Measurements from ENCODE around the gene CCDC106. TPM values are rescaled to one million over a fixed set of nuclear protein-coding genes. Genes with fewer than 3 reads are reported as not detected.
A peak's percentile ranks its signal among the peaks of the same experiment; 100 is the strongest.

The CCDC106 gene
- total RNA-seq (2014; rRNA removed; shearing (Covaris generic)): 8.3 and 10.1 TPM in 2 replicates
- 32.1 and 32.4 TPM in 2 replicates for polyA plus RNA-seq (2015; cell fraction: cytosol; rRNA removed)
- 25.7 and 27.5 TPM in 2 replicates for polyA plus RNA-seq (2015; cell fraction: nucleus; rRNA removed)

DNA sequence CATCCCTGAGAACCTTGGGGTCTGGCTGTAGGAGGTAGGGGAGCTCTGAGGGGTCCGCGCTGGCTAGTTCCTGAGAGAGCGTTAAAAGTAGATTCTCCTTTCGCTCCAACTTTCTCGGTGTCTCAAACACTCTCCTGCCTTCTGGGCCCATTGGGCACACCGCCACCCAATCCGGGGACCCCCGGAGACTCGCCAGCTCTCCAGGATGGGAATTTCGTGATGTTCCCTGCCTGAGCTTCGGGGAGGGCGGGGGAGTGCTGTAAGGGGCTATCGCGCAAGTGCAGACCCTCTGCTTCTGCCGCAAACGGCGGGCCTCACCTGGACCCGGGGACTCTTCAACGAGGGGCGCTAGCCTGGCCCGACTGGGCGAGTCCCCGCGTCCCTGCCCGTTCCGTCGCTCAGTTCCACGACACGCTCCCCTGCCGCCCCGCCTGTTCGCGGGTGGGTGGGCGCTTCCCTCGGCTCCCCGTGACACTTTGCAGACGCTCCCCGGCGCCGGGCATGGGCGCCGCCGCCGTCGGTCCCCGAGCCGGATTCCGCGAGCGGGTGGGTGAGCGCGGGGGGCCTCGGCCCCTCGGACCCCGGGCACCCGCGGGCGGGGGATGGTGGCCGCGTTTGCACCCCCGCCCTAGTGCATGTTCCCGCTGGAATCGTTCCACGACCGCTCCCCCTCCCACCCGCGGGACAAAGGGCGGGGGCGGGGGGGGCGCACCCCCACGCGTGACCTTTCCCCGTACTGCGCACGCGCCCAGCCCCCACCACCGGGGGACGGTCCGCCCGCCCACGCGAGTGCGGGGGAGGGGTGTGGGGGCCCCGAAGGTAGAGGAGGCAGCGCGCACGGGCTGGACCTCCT, at the start of gene CCDC106:
TSS of gene CCDC106 (plus strand) at position 481 of the 853 bp plus-strand sequence. CDS start 835 bp downstream, outside the sequence.
- in situ Hi-C loops (cut with HindIII; ENCODE audit: low pct_unique_long_range_greater_than_20kb, low sequenced_read_pairs): no loop called here
- DNase-seq (ENCODE audit: low read depth, low spot score): peak; percentile 68

DNA sequence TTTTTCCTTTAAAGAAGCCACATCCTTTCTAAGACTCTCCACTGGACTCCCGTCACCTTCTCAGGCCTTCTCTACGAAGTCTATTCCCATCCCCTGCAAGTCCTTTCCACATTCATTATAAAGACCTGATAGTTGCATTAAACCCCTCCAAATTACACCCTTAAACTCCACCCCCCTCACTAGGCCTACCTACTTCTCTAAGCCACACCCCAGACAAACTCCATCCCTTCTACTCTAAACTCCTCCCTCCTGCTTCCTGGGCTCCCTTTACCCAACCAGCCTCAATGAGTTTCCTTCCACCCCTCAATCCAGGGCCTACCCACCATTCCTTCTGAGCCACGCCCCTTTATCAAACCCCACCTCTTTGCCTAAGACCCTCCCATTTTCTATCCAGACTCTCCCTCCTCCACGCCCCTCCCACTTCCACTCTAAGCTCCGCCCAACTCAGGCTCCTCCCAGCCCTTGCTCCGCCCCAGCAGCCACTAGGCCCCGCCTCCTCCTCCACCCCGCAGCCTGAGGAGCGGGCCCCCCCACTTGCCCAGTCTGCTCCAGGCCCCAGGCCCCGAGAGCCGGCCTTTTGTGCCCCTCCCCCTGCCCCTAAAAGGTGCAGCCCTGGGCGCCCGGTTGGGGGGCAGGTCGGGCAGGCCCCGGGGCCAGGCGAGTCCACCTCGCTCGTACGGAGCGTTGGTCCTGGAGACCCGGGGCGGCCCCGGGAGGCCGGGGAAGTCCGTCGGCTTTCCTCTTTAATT, 49.1 kb upstream of the CCDC106 start:
- peak; percentile 95 for DNase-seq (ENCODE audit: low read depth, low spot score)
- in situ Hi-C loops (cut with HindIII; ENCODE audit: low pct_unique_long_range_greater_than_20kb, low sequenced_read_pairs): no loop called here

DNA sequence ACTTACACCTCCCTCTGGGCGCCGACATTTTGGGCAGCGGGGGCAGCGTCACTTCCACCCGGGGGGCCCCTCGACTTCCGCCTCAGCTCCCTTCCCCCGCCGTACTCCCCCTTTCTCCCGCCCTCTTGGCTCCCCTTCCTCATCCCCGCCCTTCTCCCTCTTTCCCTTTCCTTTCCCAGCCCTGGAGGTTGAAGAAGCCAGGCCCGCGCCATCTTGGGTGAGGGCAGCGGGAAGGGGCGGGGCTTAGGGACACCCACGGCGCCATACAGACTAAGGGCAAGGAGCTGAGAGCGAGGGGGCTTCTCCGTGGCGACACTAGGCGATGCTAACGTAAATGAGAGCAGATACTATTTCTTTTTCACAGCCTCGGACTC, 48.6 kb upstream of the CCDC106 start, which contains the start of gene FIZ1:
TSS of gene FIZ1 (minus strand) at position 50 of the 374 bp plus-strand sequence. CDS start 1,652 bp downstream, outside the sequence.
- in situ Hi-C loops (cut with HindIII; ENCODE audit: low pct_unique_long_range_greater_than_20kb, low sequenced_read_pairs): no loop called here
- DNase-seq (ENCODE audit: low read depth, low spot score): peak; percentile 98

DNA sequence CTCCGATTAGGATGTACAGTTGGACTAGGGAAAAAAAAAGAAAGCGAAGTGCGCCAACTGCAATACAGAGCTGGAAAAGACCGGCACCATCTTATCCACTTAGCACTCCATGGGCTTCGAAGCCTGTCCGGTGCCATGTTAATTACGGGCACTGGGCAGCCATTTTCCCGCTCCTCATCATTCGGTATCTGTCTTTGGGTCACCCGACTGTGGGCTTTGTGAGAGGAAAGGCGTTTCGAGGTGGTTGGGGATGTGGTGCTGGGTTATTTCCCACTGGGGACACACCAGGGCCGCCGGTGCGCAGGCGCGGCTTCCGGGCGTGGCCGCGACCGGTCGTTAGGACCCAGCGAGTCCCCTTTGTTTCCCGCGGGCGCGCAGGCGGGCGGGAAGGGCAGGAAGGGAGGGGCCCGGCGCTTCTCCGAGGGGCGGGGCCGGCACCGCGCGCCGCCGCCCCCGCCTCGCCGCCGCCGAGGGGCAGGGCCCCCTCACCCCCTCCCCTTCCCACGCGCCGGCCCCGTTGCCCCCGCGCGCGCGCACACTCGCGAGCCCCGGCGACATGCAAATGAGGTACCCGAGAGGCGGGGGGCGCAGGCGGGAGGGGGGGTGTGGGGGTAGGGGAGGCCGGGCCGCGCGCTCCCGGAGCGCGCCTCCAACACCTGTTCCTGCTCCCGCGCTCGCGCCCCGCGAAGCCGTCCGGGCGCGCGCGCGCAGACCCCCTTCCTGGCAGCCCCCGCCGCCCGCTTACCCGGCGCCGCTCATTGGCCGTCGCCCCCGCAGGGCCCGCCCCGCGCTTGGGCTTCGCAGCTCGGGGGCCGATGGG, 48.0 kb upstream of the CCDC106 start, which contains the start of gene ZNF524:
TSS of gene ZNF524 (plus strand) at position 447 of the 820 bp plus-strand sequence. CDS start 1,825 bp downstream, outside the sequence.
- peak; percentile 89 for DNase-seq (ENCODE audit: low read depth, low spot score)
- in situ Hi-C loops (cut with HindIII; ENCODE audit: low pct_unique_long_range_greater_than_20kb, low sequenced_read_pairs): no loop called here

DNA sequence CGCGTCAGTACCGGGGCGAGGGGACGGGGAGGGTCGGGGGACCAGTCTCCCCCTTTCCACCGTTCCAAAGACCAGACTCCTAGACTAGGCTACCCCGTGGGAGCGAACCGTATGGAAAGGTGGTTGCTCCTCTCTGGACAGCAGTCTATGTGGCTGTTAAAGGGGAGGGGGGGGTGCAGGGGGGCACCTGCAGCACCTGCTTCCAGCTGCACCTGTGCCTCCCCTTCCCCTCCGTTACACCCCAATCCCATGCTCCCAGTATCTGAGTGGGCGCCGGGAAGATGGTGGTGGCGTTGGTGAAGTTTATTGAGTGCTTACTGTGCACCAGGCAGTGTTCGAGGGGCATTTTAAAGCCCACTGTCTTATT, 47.4 kb upstream of the CCDC106 start:
- no peak for DNase-seq (ENCODE audit: low read depth, low spot score)
- in situ Hi-C loops (cut with HindIII; ENCODE audit: low pct_unique_long_range_greater_than_20kb, low sequenced_read_pairs): no loop called here

DNA sequence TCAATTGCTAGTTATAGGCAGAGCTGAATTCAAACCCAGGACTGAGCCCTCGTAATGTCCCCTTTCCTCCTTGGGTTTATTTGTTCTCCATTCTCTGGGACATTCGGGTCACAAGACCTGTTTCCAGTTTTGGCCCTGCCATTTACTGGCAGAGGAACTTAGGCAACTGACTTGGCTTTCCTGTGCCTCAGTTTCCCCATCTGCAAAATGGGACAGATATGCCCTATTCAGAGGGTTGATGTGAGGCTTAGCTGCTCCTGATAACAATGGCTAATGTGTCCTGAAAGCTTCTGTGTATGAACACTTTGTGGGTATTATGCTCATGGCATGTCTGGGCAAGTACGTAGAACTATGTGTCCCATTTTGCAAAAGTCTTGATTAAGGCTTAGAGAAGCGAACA, 46.9 kb upstream of the CCDC106 start:
- in situ Hi-C loops (cut with HindIII; ENCODE audit: low pct_unique_long_range_greater_than_20kb, low sequenced_read_pairs): no loop called here
- DNase-seq (ENCODE audit: low read depth, low spot score): no peak

DNA sequence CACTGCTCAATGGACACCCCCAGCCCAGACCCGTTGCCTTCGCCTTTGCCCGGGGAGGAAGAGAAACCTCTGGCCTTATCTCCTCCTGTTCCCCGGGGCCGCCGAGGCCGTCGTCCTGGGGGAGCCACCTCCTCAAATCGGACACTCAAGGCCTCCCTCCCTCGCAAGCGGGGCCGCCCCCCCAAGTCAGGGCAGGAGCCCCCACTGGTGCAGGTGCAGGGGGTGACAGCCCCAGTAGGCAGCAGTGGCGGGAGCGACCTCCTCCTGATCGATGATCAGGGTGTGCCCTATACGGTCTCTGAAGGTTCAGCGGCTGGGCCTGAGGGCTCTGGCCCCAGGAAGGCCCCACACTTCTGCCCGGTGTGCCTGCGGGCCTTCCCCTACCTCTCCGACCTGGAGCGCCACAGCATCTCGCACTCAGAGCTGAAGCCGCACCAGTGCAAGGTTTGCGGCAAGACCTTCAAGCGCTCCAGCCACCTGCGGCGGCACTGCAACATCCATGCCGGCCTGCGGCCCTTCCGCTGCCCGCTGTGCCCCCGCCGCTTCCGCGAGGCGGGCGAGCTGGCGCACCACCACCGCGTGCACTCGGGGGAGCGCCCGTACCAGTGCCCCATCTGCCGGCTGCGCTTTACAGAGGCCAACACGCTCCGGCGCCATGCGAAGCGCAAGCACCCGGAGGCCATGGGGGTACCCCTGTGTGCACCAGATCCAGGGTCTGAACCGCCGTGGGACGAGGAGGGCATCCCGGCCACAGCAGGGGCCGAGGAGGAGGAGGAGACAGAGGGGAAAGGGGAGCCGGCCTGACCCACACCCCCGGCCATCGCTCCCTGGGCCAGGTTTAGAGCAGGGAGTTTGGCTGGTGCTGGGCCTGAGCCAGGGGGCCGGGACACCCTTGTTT, 45.7 kb upstream of the CCDC106 start:
- in situ Hi-C loops (cut with HindIII; ENCODE audit: low pct_unique_long_range_greater_than_20kb, low sequenced_read_pairs): no loop called here

DNA sequence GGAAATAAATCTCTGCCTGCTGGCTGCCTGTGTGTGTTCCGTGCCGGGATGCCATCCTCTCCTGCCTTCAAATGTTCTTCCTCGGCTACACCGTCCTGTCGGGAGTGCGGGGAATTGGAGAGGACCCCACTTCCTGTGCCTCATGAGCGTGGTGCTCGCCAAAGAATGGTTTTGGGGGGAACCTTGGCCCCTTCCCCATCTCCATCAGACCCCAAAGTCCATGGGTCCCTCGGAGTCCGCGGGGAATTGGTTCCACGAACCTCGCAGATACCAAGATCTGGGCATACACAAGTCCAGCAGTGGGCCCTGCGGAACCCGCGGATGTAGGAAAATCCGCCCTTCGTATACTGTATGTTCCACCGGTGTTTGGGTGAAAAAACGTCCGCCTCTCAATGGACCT, 44.9 kb upstream of the CCDC106 start:
- in situ Hi-C loops (cut with HindIII; ENCODE audit: low pct_unique_long_range_greater_than_20kb, low sequenced_read_pairs): no loop called here
- DNase-seq (ENCODE audit: low read depth, low spot score): no peak

More for the DNA sequence above, 45.7 kb upstream of the CCDC106 start:
- DNase-seq (ENCODE audit: low read depth, low spot score): no peak

DNA sequence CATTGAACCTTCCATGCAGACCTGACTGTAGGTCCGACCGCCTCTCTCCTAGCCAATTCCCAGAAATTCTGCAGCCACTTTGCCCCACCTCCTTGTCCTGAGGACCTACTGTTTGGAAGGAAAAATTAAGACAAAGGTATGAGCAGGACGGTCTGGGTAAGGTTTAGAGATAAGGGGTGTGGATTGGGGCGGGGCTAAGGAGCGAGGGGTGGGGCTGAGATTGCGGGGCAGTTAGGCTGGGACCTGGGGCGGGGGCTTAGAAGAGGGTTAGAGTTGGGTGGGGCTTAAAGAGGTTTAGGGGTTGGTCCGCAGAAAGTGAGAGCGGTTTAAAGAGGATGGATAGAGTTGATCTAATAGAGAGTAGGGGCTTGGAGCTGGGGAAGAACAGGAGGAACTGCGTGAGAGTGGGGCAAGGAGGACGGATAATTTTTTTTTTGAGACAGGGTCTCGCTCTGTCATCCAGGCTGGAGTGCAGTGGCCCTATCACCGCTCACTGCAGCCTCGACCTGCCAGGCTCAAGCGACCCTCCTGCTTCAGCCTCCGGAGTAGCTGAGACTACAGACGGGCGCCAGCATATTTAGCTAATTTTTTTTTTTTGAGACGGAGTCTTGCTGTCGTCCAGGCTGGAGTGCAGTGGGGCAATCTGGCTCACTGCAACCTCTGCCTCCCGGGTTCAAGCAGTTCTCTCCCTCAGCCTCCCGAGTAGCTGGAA, 44.3 kb upstream of the CCDC106 start:
- DNase-seq (ENCODE audit: low read depth, low spot score): no peak
- in situ Hi-C loops (cut with HindIII; ENCODE audit: low pct_unique_long_range_greater_than_20kb, low sequenced_read_pairs): no loop called here

DNA sequence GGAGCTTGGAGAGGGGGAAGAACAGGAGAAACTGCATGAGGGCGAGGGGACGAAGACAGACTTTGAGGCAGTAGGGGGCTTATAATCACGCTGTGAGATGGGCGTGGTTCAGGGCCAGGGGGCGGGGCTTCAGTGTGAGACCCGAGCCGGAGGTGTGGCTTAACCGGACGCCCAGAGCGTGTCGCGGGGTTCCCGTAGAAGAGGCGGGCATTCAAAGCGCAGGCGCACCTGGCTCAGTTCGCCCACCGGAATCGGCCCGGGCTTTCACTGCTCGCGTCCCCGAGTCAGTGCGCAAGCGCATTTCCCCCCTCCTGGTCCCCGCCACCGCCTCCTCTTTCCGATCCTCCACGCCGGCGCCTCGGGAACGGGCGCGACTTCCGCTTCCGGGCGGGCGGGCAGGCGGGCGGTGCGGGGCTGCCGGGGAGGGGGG, 42.8 kb upstream of the CCDC106 start:
- in situ Hi-C loops (cut with HindIII; ENCODE audit: low pct_unique_long_range_greater_than_20kb, low sequenced_read_pairs): no loop called here
- DNase-seq (ENCODE audit: low read depth, low spot score): peak; percentile 97

DNA sequence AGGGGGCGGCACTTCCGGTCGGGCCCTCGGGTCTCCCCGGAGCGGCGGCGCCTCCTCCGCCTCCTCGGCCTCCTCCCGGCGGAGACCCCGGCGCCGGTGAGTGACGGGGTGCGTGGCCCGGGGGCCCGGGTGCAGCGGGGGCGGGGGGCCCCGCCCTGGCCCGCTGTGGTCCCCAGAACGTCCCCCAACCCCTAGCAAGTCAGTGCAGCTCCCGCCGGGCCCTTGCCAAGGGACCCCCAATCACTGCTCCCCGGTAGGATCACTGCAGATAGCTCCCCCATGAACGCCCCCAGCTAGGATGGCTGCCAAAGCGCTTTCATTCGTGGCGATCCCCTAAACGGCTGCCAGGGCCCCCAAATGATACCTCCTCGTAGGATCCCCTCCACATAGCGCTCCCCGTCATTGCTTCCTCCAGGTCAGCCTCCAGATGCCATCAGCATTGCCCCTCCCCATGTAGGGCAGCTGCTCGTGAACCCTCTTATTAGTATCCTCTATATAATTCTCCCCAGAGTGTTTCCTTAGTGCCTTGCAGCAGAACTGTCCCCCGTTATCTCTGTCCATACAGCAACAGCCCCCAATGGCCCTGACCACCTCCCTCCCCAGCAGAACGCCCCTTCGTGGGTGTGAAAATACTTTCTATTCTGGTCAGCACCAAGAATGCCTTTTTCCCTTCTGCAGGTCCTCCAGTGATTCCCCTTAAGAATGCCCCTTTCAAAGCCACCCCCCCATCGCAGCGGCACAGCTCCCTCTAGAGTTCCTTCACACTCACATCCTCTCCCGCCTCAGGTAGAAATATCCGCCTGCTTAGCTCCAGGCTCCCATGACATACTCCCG, 42.2 kb upstream of the CCDC106 start, which contains the start of gene ZNF865:
TSS of gene ZNF865 (plus strand) at position 11 of the 834 bp plus-strand sequence. CDS start 7,972 bp downstream, outside the sequence.
- in situ Hi-C loops (cut with HindIII; ENCODE audit: low pct_unique_long_range_greater_than_20kb, low sequenced_read_pairs): no loop called here

DNA sequence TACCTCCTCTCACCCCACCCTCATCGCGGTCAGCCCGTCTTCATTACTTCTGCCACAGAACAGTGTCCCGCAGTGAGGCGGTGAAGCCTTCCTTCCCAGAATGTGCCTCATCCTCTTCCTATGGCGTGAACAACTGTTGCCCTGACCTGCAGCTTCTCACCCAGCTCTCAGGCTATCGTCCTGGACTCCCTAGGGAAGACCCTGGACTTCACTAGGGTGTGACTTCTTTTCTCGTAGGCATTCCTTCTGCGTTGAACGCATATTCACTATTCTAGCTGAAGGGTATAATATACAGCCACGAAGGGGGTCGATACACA, 41.6 kb upstream of the CCDC106 start:
- in situ Hi-C loops (cut with HindIII; ENCODE audit: low pct_unique_long_range_greater_than_20kb, low sequenced_read_pairs): no loop called here

More for the DNA sequence above, 42.2 kb upstream of the CCDC106 start, which contains the start of gene ZNF865:
- DNase-seq (ENCODE audit: low read depth, low spot score): peak; percentile 82

DNA sequence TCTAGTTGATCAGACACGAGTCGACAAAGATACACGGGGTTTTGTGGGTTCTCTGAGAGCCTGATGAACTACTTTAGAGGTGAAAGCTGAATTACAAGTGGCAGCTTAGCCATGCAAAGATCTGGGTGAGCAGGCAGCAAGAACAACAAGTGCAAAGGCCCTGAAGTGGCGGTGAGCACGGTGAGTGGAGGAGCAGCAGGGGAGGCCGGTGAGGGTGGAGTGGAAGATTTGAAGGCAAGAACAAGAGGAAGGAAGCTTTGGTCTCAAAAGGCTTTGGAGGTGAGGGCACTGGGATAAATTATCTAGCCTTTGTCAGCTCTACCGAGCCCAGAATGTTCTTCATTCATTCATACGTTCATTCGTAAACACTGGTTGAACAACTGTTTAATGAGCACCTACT, 41.2 kb upstream of the CCDC106 start:
- DNase-seq (ENCODE audit: low read depth, low spot score): no peak
- in situ Hi-C loops (cut with HindIII; ENCODE audit: low pct_unique_long_range_greater_than_20kb, low sequenced_read_pairs): no loop called here

More for the DNA sequence above, 41.6 kb upstream of the CCDC106 start:
- DNase-seq (ENCODE audit: low read depth, low spot score): no peak

DNA sequence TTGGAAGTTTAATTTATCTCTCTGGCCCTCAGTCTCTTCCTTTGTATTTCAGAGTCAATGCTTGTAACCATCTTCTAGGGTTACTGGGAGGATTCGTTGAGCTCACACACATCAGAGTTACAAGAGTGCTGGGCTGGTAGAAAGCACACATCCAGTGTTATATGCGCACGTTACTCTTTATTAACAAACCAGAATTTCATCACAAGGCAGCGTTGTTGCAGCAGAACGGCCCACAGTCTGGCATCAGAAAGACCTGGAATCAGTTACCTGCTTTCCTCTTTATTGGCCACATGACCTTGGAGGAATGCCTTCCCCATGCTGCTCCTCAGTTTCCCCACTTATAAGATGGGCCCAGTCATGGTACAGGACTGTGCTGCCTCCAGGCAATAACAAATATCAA, 38.7 kb upstream of the CCDC106 start:
- in situ Hi-C loops (cut with HindIII; ENCODE audit: low pct_unique_long_range_greater_than_20kb, low sequenced_read_pairs): no loop called here
- DNase-seq (ENCODE audit: low read depth, low spot score): no peak

DNA sequence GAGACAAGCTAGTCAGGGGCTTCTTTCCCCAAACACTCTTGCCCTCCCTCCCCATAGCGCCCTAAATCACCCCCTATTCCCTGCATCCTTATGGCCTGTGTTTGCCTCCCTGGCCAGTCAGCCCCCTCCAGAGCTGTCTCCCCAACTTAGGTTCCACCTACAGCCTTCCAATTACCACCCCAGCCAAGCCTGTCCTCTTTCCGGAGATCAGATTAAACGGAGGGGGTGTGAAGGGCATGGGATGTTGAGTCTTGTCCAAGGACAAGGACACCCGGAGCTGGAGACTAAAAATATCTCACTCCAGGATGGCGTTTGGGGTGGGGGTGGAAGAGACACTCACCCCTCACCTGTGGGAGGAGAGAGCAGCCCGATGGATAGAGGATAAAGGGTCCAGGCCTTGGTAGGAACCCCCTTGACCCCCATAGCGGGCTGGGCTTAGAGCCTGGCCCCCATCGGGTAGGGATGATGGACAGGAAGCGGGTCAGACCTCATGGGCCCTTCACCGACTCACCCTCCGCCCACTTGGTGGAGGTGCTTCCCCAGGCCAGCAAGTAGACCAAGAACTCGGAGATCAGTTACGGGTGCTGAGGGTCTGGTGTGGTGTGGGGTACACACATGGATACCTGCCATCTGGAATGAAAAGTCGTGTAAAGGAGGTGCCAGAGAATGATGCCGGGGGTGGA, 36.6 kb upstream of the CCDC106 start:
- DNase-seq (ENCODE audit: low read depth, low spot score): no peak
- in situ Hi-C loops (cut with HindIII; ENCODE audit: low pct_unique_long_range_greater_than_20kb, low sequenced_read_pairs): no loop called here
